ENCODE data around the gene FRMD8. TPM values are rescaled to one million over a fixed set of nuclear protein-coding genes. Genes with fewer than 3 reads are reported as not detected.

FRMD8 gene
- total RNA-seq, 1 donor from 2014 or later = 65.9 TPM

DNA sequence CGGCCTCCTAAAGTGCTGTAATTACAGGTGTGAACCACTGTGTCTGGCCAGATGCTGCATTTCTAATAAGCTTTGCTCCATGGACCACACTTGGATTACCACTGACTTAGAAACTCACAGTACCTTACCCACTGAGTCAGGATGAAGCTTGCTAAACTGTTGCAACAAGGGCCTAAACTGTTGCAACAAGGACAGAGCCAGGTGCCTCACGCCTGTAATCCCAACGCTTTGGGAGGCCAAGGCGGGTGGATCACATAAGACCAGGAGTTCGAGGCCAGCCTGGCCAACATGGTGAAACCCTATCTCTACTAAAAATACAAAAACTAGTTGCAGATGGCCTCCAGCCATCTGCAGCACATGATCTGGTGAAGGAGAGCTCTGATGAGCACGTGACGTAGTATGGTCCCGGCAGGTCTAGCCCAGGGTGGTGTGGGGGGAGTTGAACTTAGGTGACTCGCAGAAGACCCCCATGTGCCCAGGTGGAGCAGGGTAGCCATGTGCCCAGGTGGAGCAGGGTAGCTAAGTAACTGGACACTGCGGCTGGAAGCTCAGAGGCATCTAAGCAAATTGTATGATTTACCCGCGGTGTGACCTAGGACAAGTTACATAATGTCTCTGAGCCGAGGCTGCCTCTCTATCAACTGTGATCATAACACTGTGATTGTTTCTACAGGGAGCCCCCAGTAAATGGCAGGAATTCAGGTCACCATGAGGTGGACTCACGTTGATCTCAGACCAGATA lies 12.4 kb upstream of the FRMD8 start:
- no peak for ATAC-seq
- DNase-seq (ENCODE audit: low spot score) = no peak
- intact Hi-C loops (cut with DNase I) = loop anchor here (10.0 kb wide), 3 partner anchors 91 to 221 kb away; partner anchors contain the start of gene KCNK7

DNA sequence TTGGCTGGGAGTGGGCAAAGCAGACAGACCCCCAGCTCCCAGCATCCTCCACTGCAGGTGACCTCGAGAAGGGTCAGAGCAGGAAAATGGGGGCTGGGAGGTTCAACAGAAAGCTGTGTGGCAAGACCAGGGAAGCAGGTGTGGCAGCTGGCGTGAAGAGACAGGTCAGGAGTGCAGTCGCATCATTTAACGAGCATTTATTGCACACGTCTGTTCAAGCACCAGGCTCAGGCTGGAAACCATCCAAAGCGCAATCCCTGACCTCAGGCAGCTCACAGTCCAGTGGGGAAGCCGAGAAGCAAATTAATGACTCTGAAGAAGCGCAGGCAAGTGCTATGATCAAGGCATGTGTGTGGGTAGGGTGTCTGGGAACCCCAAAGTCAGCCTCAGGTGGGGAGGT lies 11.4 kb upstream of the FRMD8 start:
- intact Hi-C loops (cut with DNase I) = loop anchor here (10.0 kb wide), 3 partner anchors 90 to 220 kb away; partner anchors contain the start of gene KCNK7
- DNase-seq (ENCODE audit: low spot score) (no peak), ATAC-seq (no peak)

DNA sequence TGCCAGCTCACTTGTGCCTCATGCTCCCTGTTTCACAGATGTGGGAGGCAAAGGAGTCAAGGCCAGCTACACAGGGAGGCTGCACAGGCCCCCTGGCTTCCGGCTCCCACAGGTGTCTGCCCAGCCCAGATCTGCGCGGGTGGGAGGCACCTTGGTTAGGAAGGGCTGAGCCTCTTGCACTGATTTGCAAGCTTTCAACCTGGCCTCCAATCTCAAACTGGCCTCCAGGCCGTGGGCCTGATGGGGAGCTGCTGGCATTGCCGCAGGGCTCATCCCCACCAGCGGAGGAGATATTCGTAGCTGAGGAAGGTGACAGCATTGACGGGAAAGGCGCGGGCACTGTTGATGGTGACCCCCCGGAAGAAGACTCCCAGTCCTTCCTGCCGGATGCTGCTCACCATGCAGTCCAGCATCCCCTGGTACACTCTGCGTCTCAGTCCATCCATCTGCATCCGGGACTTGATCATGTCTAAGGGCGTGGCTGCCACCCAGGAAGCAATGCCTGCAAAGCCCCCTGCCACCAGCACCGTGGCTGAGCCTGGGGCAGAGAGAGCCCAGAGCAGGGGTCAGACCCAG lies 10.2 kb upstream of the FRMD8 start:
- intact Hi-C loops (cut with DNase I) = loop anchor here (10.0 kb wide), 3 partner anchors 89 to 219 kb away; partner anchors contain the start of gene KCNK7
- DNase-seq (ENCODE audit: low spot score) (no peak), ATAC-seq (no peak)

DNA sequence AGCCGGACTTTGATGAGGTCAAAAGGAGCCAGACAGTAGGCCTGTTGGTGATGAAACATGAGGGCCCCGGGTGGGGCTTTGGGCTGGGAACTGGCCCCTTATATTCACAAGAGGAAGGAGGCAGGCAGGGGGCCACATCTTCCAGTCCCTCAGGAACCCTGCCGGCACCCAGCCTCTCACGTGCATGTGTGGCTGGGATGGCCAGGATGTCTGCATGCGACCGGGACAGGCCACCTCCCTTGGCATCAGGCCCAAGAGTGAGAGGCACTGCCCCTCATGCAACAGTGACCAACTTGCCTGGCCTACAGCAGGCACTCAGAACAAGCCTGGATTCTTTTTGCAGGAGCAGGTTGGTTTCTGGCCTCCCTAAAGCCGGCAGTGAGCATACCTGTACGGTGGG lies 9.4 kb upstream of the FRMD8 start:
- intact Hi-C loops (cut with DNase I) = loop anchor here (10.0 kb wide), 3 partner anchors 88 to 218 kb away; partner anchors contain the start of gene KCNK7
- ATAC-seq = no peak
- DNase-seq (ENCODE audit: low spot score) = no peak

DNA sequence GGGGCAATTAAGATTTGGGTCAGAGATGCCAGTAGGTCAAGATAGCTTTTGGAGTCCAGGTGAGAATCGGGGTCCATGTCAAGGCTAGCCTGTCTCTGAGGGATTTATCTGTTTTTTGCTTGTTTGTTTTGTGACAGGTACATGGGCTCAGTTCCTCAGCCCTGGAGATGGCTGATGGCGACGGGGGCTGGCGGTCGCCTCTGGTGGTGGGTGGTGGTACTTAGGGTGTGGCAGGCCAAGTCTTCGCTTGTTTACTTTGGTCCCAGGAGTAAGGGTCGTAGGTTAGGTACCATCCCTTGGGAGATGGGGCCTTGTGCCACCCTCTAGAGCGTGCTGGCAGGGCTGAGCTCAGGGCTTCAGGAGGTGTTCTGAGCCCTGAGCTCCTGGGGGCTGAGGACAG lies 8.7 kb upstream of the FRMD8 start:
- ATAC-seq (no peak), DNase-seq (ENCODE audit: low spot score) (no peak)
- intact Hi-C loops (cut with DNase I) = loop anchor here (10.0 kb wide), 3 partner anchors 87 to 217 kb away; partner anchors contain the start of gene KCNK7

DNA sequence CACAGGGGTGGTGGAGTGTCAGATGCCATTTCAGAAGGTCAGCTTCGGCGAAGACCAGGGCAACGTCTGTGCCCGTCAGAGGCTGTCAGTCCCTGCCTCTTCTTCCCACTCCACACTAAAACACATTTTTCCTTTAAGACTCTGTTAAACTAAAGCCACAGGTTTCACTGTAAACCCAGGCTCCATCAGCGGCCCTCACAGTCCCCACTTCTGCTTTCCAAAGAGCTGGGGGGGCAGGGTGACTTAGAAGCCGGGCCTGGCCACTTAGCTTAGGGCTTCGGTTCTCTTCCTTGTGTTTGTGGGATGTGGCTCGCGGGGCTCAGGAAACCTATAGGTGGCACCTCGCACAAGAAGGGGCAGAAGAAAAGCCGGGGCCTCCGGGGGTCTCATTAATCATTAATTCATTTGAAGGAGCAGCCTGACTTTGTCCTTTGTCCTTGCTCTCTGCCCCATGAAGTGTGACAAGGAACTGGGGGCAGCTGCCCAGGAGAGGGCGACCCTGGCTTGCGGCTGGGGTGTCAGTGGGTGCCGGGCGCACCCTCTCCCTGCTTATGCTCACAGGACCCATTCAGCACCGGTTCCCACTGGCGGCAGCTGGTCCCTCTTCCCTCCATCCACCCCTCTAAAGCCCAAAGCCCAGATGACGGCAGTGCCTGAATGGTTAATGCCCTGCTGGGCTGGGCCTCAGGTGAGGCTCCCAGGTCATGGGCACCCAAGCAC lies 8.1 kb upstream of the FRMD8 start:
- no peak for DNase-seq (ENCODE audit: low spot score)
- ATAC-seq = no peak

DNA sequence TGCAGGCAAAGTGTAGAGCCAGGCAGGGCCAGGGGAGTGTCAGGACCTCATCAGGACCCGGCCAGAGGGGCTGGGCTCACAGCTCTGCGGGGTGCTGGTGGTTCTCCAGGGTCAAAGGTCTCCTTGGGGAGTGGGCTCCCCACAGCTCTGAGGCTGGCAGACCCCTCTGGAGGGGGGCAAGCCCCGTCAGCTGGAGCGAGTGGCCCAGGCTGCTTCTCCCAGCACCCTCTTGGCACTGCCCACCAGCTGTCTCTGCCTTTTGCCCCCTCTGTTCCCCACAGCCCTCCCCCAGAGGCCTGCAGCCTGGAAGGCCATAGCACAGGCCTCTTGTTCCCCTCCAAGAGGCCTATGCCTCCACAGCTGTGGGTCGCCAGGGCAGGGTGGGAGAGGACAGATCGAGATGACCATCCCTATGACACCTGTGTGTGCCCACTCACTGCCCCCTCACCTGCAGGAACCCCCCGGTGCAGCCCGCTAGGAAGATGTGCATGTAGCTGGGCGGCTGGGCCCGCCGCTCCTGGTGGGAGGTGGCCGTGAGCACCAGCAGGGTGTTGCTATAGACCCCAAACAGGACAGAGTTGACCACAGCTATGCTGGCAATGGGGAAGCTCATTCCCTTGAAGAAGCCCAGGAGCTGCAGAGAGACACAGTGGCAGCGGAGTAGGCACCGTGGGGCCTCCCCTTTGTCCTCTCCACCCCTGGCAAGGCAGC lies 7.4 kb upstream of the FRMD8 start:
- DNase-seq (ENCODE audit: low spot score) = no peak
- no peak for ATAC-seq
- intact Hi-C loops (cut with DNase I) = loop anchor here (10.0 kb wide), 3 partner anchors 86 to 216 kb away; partner anchors contain the start of gene KCNK7

More for the DNA sequence above, 8.1 kb upstream of the FRMD8 start:
- intact Hi-C loops (cut with DNase I) = loop anchor here (10.0 kb wide), 3 partner anchors 86 to 216 kb away; partner anchors contain the start of gene KCNK7

DNA sequence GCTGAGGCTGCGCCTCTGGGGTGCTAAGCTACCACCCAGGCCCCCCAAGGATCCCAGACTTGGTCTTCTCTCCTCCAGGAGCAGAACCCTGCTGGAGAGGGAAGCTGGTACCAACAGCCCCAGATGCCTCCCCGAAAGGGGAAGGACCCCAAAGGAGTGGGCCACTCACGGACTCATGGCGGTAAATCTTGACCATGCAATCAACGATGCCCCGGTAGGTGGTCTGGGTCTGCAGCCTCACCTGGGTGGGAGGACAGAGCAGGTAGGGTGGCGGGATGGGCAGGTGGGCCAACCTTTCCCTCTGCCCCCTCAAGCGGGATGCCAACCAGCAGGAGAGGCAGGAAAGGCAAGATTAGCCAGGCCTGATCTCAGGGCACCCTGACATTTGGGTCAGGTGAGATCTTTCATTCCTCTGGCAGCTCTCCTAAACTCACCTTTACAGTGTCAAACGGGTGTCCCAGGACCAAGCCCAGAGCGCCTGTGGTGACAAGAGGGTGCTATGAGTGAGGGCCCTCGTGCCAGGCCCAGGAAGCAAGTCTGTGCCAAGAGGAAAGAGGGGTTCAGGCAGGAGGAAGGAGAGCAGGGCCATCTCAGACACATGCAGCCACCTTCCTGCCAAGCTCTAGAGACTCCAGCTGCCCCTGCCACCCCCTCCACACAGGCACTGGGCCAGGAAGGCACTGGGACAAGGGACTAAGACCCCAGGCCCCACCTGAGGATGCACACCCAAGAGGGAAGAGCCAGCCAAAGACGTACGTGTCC lies 6.6 kb upstream of the FRMD8 start:
- no peak for ATAC-seq
- intact Hi-C loops (cut with DNase I) = loop anchor here (5.0 to 10.0 kb wide), 4 partner anchors 37 to 215 kb away; partner anchors contain the start of gene KCNK7
- DNase-seq (ENCODE audit: low spot score) = no peak

DNA sequence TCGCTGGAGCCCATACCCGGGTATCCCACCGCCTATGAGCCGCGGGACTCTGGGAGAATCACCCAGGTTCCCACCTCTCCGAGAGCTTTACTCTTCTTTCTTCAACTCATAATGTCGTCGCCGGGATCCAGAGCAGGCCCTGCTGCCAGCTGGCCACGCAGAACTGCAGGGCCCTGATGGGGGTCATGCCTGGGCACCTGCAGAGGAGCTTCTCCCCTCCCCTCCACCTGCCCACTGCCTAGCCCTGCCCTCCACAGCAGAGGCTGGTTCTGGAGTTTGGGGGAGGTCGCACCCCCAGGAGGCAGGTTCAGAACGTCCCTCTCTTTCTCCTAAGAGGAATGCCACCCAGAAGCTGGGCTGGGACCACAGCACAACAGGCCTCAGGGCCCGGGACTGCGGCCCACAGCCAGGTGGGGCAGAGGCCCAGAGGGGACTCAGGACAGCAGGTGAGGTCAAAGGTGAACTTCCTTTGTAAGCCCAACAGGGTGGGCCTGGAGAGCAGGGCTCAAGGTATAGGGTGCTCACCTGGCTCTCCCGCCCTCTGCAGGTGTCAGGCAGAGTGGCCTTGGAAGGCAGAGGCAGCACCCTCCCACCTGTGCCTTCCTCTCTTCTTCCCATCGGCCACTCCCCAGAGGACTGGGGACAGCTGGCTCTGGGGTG lies 5.8 kb upstream of the FRMD8 start:
- no peak for ATAC-seq
- intact Hi-C loops (cut with DNase I) = loop anchor here (5.0 kb wide), 1 partner anchor 37 kb away; no protein-coding TSS in a partner anchor
- no peak for DNase-seq (ENCODE audit: low spot score)

DNA sequence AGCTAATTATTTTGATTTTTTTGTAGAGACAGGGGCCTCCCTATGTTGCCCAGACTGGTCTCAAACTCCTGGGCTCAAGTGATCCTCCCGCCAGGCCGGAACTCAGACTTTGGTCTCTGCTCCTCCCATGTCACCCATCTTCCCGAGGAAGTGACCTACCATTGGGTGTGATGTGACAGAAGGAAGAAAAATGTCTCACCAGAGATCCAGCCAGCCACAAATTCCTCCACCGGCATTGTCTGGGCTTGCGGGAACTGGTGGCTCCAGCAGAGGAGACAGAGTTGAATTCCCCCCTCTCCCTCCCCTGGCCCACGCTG lies 4.8 kb upstream of the FRMD8 start:
- intact Hi-C loops (cut with DNase I) = loop anchor here (5.0 kb wide), 1 partner anchor 36 kb away; no protein-coding TSS in a partner anchor
- peak; percentile 1 for ATAC-seq
- no peak for DNase-seq (ENCODE audit: low spot score)

DNA sequence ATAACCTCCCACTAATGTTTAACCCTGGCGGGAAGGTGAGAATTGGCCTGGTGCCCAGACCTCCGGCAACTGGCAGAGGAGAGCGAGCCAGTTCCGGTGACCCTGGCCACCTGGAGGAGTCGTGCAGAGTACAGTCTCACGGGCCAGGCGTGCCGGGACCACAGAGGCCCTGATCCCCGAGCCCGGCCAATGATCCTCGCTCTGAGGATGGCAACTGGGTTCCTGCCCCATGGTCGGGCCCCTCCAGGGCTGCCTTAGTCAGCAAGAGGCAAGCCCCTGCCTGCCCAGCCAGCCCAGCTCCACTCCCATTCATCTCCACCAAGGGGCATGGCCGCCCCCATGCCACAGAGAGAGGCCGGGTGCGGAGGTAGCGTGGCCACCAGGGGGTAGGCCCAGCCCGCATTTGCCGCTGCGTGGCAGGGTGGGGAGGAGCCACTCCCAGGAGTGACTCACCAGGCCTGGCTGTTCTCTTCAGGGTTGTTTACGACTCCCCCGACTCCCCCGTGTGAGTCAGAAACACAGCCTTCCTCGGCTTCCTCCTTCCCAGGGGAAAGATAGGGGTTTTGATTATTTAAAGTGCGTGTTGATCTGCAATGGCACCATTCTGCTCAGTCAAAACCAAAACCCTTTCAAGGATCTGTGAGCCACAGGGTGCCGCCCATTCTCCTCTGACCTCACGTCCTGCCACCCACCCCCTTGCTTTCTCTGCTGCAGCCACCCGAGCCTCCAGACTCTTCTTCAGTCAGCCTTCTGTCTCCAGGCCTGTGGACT lies 4.2 kb upstream of the FRMD8 start, which contains the start of gene SLC25A45:
Gene SLC25A45, minus strand, starts transcription at position 614 of the 771 bp plus-strand sequence. CDS start 695 bp downstream, outside the sequence.
- ATAC-seq (peak; percentile 93), DNase-seq (ENCODE audit: low spot score) (peak; percentile 92)
- intact Hi-C loops (cut with DNase I) = loop anchor here (5.0 kb wide), 1 partner anchor 35 kb away; no protein-coding TSS in a partner anchor

DNA sequence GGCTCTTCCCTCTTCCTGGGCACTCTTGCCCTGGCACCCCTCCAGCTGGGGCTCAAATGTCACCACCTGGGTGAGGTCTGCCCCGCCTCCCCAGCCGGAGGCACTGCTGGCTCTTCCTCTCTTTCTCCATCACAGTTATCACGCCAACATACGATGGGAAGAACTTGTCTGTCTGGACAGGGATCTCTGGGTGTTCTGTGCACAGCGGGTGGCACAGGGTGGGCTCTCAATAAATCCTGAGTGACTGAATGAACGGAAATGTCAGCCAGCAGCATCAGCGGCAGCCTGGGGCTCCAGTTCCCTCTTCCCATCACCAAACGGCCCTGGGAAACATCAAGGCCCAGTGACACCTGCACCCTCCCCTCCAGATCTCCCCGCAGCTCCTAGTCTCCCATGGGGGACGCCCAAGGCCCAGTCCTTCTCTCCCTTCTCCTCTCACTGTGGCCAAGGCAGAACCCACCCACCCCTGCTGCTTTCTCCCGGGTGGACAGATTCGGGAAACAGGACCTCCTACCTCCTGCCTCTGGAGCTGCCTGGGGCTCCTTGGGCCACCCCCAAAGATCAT lies 3.6 kb upstream of the FRMD8 start:
- ATAC-seq (no peak), DNase-seq (ENCODE audit: low spot score) (no peak)
- intact Hi-C loops (cut with DNase I) = loop anchor here (5.0 kb wide), 1 partner anchor 34 kb away; no protein-coding TSS in a partner anchor

DNA sequence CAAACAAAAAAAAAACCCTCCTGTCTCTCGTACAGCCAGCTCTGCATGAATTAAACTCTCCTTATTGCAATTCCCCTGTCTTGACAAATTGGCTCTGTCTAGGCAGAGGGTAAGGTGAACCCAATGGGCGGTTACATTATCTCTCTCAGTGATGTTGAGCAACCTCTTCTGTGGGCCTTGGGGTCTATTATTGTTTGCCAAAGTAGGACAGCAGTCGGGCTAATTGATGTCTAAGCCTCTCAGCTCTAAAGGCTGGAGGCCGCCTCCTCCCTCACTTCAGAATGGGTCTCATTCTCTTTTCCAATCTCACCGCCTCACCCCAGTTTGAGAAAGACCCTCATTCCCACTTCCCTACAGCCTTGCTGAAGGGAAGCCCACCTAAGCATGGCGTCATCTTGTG lies 2.7 kb upstream of the FRMD8 start:
- ATAC-seq (no peak), DNase-seq (ENCODE audit: low spot score) (no peak)
- intact Hi-C loops (cut with DNase I) = loop anchor here (5.0 kb wide), 1 partner anchor 34 kb away; no protein-coding TSS in a partner anchor

DNA sequence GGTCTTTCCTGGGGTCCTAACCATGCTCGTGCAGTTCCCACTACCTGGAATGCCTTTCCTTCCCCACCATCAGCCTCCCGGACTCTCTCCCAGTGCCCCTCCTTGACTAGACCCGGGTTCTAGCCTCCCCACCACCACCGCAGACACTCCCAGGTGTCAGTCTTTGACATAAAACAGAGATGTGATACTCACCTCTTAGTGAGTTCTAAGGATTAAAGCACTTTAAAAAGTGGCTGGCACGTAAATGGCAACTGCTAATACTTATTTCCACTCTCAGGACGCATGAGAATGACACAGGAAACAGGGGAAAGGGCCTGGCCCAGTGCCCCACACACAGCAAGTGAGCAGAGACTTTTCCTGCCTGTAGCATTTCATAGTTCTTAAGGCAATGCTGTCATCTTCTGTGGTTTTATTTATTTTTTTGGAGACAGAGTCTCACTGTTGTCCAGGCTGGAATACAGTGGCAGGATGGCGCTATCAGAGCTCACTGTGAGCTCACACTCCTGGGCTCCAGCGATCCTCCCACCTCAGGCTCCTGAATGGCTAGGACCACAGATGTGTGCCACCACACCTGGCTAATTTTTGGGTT lies 2.0 kb upstream of the FRMD8 start:
- DNase-seq (ENCODE audit: low spot score) (no peak), ATAC-seq (no peak)
- intact Hi-C loops (cut with DNase I) = loop anchor here (5.0 kb wide), 1 partner anchor 33 kb away; no protein-coding TSS in a partner anchor

DNA sequence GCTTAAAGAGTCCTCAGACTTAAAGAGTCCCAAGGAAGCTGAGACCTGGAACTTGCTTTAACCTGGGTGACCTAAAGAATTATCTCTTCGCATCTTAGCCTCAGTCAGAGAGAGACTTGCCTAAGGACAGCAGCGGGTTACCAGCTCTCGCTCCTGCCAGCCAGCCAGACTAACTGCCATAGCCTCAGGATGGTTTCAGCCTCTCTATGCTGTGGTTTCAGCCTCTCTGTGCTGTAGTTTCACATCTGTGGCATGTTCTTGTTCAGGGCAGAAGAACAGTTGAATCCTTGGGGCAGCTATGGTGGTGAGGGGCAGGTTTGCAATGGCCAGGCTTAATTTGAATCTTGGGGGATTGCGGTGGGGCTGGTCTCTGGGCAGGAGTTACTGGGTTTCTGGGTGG lies 2.3 kb downstream of the FRMD8 start:
- DNase-seq (ENCODE audit: low spot score) = no peak
- ATAC-seq = no peak
- intact Hi-C loops (cut with DNase I) = no loop called here
